HG02571 (cell line): ENCODE data around the gene PFKFB3.
"Not testable (repeated sequence)": the region's sequence is repeated elsewhere in the genome, so short reads cannot be mapped to it uniquely, and the experiment has no call there.

ENCODE experiments used
- ATAC-seq: cut with Tn5 transposase; IDR thresholded peaks from one replicate; pipeline ENCODE4 v1.9.1; 2021; ENCODE audit warnings: mild to moderate bottlenecking, moderate library complexity; ENCODE audit not compliant: unreplicated experiment

Gene PFKFB3

DNA sequence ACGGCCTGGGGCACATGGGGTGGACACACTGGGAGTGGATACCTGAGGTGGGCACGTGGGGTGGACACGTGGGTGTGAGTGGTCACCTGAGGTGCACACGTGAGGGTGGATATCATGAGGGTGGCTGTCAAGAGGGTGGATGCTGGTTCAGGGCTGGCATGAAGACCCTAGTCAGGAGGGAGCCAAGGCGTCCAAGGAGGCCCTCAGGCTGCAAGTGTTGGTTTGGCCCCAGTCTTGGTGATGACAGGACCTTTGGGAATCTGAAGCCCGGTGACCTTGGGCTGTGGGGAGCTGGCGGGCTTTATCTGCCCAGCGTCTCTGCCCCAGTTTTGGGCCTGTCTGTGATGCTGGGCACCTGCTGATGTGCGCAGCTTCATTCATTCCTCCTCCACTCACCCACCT lies 24.9 kb upstream of the PFKFB3 start:
- ATAC-seq = no peak

DNA sequence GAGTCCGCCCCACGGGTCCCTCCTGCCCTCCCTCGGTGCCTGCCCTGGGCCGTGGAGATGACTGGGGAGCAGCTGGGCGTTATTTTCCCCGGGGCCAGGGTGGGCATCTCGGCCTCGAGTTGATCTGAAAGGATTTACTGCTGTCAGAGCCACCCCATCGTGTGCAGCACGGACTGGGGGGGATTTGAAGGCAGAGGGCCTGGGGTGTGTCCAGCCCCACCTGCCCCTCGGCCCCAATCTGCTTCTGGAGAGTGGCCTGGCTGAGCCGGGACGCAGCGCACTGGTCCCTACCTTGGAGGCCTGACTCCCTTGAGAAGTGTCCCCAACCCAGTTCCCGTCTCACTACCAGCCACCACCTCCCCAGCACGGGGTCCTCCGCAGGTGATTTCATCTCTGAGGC lies 24.2 kb upstream of the PFKFB3 start:
- ATAC-seq = no peak

- ATAC-seq = no peak
These were observed 23.7 kb upstream of the PFKFB3 start for GRCh38 chr10:6179078-6179477.

DNA sequence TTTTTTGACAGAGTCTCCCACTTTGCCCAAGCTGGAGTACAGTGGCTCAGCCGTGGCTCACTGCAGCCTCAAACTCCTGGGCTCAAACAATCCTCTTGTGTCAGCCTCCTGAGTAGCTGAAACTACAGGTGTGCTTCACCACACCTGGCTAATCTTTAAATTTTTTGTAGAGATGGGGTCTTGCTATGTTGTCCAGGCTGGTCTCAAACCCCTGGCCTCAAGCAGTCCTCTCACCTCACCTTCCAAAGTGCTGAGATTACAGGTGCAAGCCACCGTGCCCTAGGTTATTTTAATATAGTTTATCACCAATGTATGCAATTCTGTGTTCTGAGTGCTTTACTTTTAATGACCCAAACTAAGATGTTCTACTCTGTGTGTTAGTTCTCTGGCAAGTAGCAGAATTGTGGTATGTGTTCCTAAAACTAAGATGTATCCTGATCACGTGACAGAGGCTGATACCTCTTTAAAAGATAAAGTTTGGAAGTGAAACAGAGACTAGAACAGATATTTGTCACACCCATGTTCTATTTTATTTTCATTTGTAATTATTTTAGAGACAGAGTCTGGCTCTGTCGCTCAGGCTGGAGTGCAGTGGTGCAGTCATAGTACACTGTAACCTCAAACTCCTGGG lies 22.1 kb upstream of the PFKFB3 start:
- no peak for ATAC-seq

- ATAC-seq = no peak
These were observed 21.5 kb upstream of the PFKFB3 start for GRCh38 chr10:6181249-6181648.

DNA sequence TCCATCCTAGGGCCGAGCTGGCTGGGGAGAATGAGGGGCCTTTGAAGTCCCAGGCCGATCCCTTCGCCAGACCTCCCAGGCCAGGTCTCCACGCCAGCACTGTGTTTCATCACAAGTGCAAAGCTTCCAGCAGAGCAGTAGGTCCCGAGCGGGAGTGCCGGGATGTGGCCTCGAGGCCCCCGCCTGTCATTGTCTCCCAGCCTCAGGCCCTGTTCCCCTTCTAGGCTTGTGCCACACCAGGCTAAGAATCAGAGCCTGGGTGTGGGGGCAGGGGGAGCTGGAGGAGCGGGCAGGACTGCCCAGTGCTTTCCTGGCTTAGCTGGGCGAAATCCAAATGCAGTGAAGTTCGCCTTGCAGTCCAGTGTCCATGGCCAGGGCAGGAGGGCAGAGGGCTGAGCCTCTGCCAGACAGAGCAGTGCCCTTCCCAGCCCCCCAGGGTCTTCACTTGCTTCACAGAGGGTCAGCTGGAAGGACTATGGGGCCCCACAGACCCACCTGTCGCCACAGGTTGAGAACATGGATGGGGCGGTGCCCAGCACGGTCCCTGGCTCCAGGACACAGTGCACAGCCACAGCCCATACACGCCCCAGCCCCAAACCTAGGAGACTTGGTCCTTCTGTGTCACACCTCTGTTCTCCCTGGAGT lies 20.2 kb upstream of the PFKFB3 start:
- no peak for ATAC-seq

DNA sequence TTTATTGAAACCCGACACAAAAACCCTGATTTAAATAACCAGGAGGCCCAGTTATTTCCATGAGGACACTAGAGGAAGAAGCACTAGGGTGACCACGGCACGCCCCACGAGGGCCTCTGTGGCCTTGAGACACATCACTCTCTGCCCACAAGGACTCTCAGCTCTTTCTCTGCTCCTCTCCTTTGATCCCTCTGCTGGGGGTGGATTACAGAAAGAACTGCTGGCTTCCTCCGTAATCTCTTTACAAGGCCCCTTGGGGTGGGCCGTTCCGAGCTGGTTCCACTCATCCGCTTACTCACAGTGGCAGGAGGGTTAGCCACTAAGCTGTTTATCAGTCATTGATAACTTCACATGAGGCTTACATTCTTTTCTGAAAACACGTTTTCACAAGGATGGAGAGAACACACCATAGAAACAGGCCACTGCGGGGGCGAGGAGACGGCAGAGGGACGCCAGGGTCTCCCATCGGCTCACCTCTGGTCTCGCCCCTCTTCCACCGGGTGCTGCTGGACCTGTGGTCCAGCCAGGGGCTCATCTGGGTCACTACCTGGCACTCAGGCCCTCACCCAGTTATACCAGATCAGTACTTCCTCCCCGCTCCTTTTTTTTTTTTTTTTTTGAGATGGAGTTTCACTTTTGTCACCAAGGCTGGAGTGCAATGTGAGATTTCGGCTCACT lies 17.6 kb upstream of the PFKFB3 start:
- no peak for ATAC-seq

GRCh38 chr10:6186894-6187256 lies 15.9 kb upstream of the PFKFB3 start:
- no peak for ATAC-seq

DNA sequence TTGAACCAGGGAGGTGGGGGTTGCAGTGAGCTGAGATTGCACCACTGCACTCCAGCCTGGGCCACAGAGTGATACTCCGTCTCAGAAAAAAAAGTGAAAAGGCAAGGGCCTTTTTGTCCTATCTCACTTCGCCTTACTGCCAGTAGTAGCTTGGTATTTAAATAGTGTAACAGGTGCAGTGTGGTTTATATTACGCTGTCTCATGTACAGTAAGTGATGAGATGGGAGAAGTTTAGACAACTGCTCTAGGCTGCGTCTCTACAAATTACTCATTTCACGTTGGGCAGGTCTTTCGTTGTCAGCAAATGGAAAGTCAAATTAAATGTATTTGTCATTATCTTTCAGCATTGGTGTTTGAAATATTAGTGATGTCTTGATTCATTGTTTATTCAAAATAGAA lies 15.5 kb upstream of the PFKFB3 start:
- ATAC-seq = peak; percentile 79

DNA sequence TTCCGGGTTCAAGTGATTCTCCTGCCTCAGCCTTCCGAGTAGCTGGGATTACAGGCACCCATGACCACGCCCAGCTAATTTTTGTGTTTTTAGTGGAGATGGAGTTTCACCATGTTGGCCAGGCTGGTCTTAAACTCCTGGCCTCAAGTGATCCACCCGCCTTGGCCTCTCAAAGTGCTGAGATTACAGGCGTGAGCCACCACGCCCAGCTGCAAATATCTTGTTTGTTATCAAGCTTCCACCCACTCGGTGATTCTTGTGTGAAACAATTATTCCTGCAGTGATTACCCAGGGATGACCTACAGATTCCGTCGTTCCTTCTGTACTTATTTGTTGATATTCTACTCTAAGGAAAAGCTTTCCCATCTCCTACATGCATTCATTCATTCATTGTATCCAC lies 12.7 kb upstream of the PFKFB3 start:
- ATAC-seq = not testable (repeated sequence)

DNA sequence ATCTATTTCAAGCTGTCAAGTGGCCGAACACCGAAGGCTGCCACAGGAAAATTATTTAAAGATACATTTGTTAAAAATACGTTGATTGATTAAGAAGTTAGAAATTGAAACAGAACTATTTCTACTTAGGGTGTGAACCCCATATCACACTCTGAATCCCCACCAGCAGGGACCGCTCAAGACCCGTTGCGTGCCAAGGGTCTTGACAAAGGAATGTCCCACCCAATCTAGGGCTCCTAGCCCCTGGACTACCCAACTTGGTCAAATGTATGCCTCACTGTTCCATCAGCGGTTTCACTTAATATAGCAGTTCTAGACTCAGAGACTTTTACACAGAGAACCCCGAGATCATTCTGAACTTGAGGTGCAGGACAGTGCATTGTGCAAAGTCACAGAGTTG lies 11.6 kb upstream of the PFKFB3 start:
- no peak for ATAC-seq

GRCh38 chr10:6191569-6191968 lies 11.2 kb upstream of the PFKFB3 start:
- no peak for ATAC-seq

GRCh38 chr10:6193342-6193741 lies 9.4 kb upstream of the PFKFB3 start:
- ATAC-seq = not testable (repeated sequence)

DNA sequence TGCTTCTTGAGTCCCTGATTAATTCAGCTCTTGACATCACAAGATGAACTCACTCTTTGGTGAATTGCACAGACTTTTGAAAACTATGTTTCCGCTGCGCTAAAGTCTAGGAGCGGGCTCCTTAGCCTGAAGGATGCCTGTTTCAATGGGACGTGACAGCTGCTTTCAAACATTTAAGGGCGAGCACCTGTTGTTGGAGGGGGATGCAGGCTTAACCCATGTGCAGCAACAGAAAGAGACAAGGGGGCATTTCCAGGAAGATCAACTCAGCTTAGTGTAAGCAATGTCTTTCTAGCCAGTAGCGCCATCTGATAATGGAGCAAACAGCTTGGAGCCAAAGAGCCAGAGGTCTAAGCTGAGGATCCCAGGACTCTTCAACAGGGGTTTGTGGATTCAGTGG lies 8.4 kb upstream of the PFKFB3 start:
- no peak for ATAC-seq

DNA sequence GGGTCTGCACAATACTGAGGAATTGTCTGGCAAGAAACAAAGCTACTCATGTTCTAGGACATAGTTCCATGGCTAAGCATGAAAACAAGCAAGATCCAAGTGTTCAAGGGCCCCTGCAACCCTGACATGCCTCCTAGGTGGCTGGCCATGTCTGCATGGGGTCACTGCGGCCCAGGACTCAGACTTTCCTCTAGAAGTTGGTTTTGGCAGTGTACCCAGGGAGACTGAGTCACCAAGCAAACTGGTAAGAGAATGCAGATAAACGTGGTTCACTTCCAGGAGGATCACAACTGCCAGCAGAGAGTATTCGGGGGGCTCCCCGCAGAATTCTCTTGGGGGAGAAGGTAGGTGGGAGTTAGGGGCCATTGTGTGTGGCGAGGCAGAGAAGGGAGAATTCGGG lies 7.4 kb upstream of the PFKFB3 start:
- ATAC-seq = no peak

DNA sequence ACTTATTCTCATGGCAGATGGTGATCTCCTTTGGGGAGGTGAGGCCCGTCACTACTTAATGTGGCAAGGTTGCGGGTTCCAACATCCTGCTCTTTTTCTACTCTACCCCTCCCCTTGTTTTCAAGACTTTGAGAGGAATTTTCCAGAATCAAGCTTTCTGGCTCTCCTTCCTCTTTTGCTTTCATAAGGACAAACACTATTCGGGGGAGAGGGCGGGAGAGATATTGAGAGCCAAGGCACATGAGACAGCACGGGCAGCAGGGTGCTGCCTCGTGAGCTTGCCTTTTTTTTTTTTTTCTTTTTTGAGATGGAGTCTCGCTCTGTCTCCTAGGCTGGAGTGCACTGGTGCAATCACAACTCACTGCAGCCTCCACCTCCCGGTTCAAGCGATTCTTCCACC lies 6.9 kb upstream of the PFKFB3 start:
- ATAC-seq = no peak

DNA sequence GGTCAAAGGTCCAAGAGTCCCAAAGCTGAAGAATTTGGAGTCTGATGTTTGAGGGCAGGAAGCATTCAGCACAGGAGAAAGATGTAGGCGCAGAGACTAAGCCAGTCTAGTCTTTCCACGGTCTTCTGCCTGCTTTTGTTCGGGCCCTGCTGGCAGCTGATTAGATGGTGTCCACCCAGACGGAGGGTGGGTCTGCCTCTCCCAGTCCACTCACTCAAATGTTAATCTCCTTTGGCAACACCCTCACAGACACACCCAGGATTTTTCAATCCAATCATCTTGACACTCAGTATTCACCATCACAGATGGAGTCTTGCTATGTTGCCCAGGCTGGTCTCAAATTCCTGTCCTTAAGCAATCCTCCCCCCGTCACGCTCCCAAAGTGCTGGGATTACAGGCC lies 6.2 kb upstream of the PFKFB3 start:
- not testable (repeated sequence) for ATAC-seq

- ATAC-seq = no peak
These were observed 5.4 kb upstream of the PFKFB3 start for GRCh38 chr10:6197321-6197720.

GRCh38 chr10:6198171-6198570 lies 4.6 kb upstream of the PFKFB3 start:
- ATAC-seq = no peak

GRCh38 chr10:6199131-6199733 lies 3.5 kb upstream of the PFKFB3 start:
- ATAC-seq = no peak

GRCh38 chr10:6200440-6200733 lies 2.3 kb upstream of the PFKFB3 start:
- no peak for ATAC-seq
